Endothelial cell of umbilical vein (primary cell): ENCODE measurements around the gene RAD51B. TPM values are rescaled to one million over a fixed set of nuclear protein-coding genes. Genes with fewer than 3 reads are reported as not detected.

ENCODE experiments used
- BruUV-seq: library from RNA; stranded (reverse); fragments of 400-500 nt; replicated peaks from 2 replicates; lab custom pipeline; 2021; lab: Mats Ljungman, UMichigan
- CTCF ChIA-PET: fragments of 300-600, 350-600 bp; sonication (Branson Sonifier 250); formaldehyde crosslinking; loops from one replicate; lab custom pipeline; 2021; ENCODE audit warnings: antibody characterized with exemption, inconsistent platforms; lab: Charles Lee
- POLR2A ChIA-PET: fragments of 300-600, 350-600 bp; sonication (Branson Sonifier 250); formaldehyde crosslinking; loops from one replicate; lab custom pipeline; 2021; ENCODE audit warnings: antibody characterized with exemption, inconsistent platforms; lab: Charles Lee
- DNase-seq: peaks from one replicate; pipeline ENCODE4 v3.0.0-alpha.2; 2011; ENCODE audit warnings: low read depth, low spot score
- FAIRE-seq: peaks from 2 replicates; lab custom pipeline; 2011; peaks lifted over from hg19 to GRCh38; lab: Jason Lieb, UNC
- H2AFZ ChIP-seq: 2 replicates; pipeline ENCODE4 v1.6.0; 2012; ENCODE audit warnings: low read depth, low read length, control low read depth, inconsistent platforms
- H3K27ac ChIP-seq: 2 replicates; pipeline ENCODE4 v1.5.1; 2011; ENCODE audit warnings: low read depth, mild to moderate bottlenecking, control low read depth, low read length, moderate library complexity; ENCODE audit not compliant: insufficient read depth
- H3K27me3 ChIP-seq, 2 experiments: 2 replicates each; pipeline versions ENCODE4 v1.6.0 to v1.6.1; 2011; ENCODE audit warnings: low read length in 2 of 2, mixed read lengths in 1 of 2; ENCODE audit not compliant: control insufficient read depth in 2 of 2, insufficient read depth in 2 of 2
- H3K36me3 ChIP-seq, 2 experiments: 2 replicates in 1 of 2; 3 replicates in 1 of 2; pipeline ENCODE4 v1.5.1; 2011; ENCODE audit warnings: low read length in 2 of 2, mild to moderate bottlenecking in 1 of 2, moderate library complexity in 1 of 2; ENCODE audit not compliant: control insufficient read depth in 2 of 2, insufficient read depth in 2 of 2; ENCODE audit errors: extremely low read depth in 1 of 2
- H3K4me1 ChIP-seq: 3 replicates; pipeline ENCODE4 v1.5.1; 2011; ENCODE audit warnings: mild to moderate bottlenecking, low read length; ENCODE audit not compliant: control insufficient read depth, insufficient read depth; ENCODE audit errors: extremely low read depth
- H3K4me2 ChIP-seq: 2 replicates; pipeline ENCODE4 v1.6.1; 2011; ENCODE audit warnings: low read length, control low read depth, mixed read lengths; ENCODE audit not compliant: insufficient read depth
- H3K4me3 ChIP-seq, 3 experiments: fragments of 200-600 bp in 1 of 3; sonication (generic), shearing (Covaris generic) in 1 of 3; replicated peaks in 1 of 3; 2 replicates each; pipeline ENCODE4 v1.5.1; 2011 to 2016; ENCODE audit warnings: control low read depth in 3 of 3, low read length in 3 of 3, mild to moderate bottlenecking in 2 of 3, inconsistent platforms in 1 of 3, low read depth in 1 of 3, moderate library complexity in 1 of 3; ENCODE audit not compliant: insufficient read depth in 1 of 3
- H3K79me2 ChIP-seq: 2 replicates; pipeline ENCODE4 v1.6.0; 2012; ENCODE audit warnings: low read length, inconsistent platforms; ENCODE audit not compliant: control insufficient read depth, insufficient read depth
- H3K9ac ChIP-seq: replicated peaks from 2 replicates; pipeline ENCODE3; 2011; ENCODE audit warnings: low read length, control low read depth; ENCODE audit not compliant: insufficient read depth; ENCODE audit errors: extremely low read depth
- H3K9me1 ChIP-seq: replicated peaks from 3 replicates; pipeline ENCODE4 v1.6.0; 2011; ENCODE audit warnings: mild to moderate bottlenecking, low read length; ENCODE audit not compliant: control insufficient read depth, insufficient read depth; ENCODE audit errors: extremely low read depth
- H3K9me3 ChIP-seq: replicated peaks from 2 replicates; pipeline ENCODE4 v1.5.1; 2012; ENCODE audit warnings: low read length, inconsistent platforms; ENCODE audit not compliant: control insufficient read depth, insufficient read depth
- H4K20me1 ChIP-seq: replicated peaks from 2 replicates; pipeline ENCODE3; 2011; ENCODE audit warnings: mild to moderate bottlenecking, low read length; ENCODE audit not compliant: control insufficient read depth, insufficient read depth; ENCODE audit errors: extremely low read depth
- EZH2 ChIP-seq: IDR thresholded peaks from 2 replicates; pipeline ENCODE4 v1.6.1; 2012; ENCODE audit warnings: borderline replicate concordance, low read depth, mild to moderate bottlenecking, moderate library complexity, low read length, inconsistent platforms; ENCODE audit not compliant: severe bottlenecking
- FOS ChIP-seq: IDR thresholded peaks from 2 replicates; pipeline ENCODE4 v1.6.1; 2011; ENCODE audit warnings: mild to moderate bottlenecking, low read length, moderate library complexity, borderline replicate concordance; ENCODE audit not compliant: insufficient read depth
- GATA2 ChIP-seq: IDR thresholded peaks from 2 replicates; pipeline ENCODE4 v1.7.0; 2011; ENCODE audit warnings: low read depth, mild to moderate bottlenecking, moderate library complexity, mixed read lengths, low read length; ENCODE audit not compliant: insufficient read length, insufficient read depth
- JUN ChIP-seq: IDR thresholded peaks from 2 replicates; pipeline ENCODE4 v1.6.1; 2011; ENCODE audit warnings: borderline replicate concordance, low read depth; ENCODE audit not compliant: insufficient read length, insufficient read depth
- MYC ChIP-seq: IDR thresholded peaks from one replicate; pipeline ENCODE4 v1.6.1; 2011; ENCODE audit warnings: mild to moderate bottlenecking, low read depth, low read length
- POLR2A ChIP-seq: IDR thresholded peaks from 2 replicates; pipeline ENCODE4 v1.6.1; 2012; ENCODE audit warnings: low read depth, mild to moderate bottlenecking, control low read depth, low read length
- POLR2AphosphoS5 ChIP-seq: IDR thresholded peaks from 2 replicates; pipeline ENCODE4 v1.6.1; 2012; ENCODE audit warnings: low read depth, mild to moderate bottlenecking, control low read depth, low read length, moderate library complexity; ENCODE audit not compliant: insufficient read depth
- dilution Hi-C: fragments of 300-500 bp; cut with MboI; formaldehyde crosslinking; loops from one replicate; pipeline ENCODE4 v1.15.0; 2019; ENCODE audit warnings: low sequenced_read_pairs; ENCODE audit not compliant: extremely low pct_ligation_motif_present
- intact Hi-C: fragments of 100-400 bp; cut with micrococcal nuclease; formaldehyde crosslinking; loops from one replicate; pipeline ENCODE4 v1.10.0; 2022
- polyA plus RNA-seq, 4 experiments: library from polyadenylated mRNA; depleted of rRNA in 3 of 4; stranded (reverse) in 3 of 4; unstranded in 1 of 4; fragments of >200 nt; gene quantifications; 2 replicates each; pipeline versions ENCODE4 v1.2.1 to v1.2.3, GENCODE V29; 2011 to 2012; ENCODE audit warnings: missing spikeins in 1 of 4
- total RNA-seq: library from RNA; stranded (reverse); gene quantifications from 2 replicates; pipeline ENCODE4 v1.2.3, GENCODE V29; 2021
- TF ChIP-seq, protein P1 (sequence below): IDR thresholded peaks from 2 replicates; pipeline ENCODE4 v1.6.1; 2011; ENCODE audit not compliant: insufficient read depth, insufficient read length
- TF ChIP-seq, protein P2 (sequence below), 2 donors: IDR thresholded peaks; 1 replicate in 1 of 2; 2 replicates in 1 of 2; pipeline ENCODE4 v1.5.1; 2011; ENCODE audit warnings: low read length in 2 of 2, mild to moderate bottlenecking in 2 of 2, moderate library complexity in 2 of 2, control low read depth in 1 of 2, inconsistent platforms in 1 of 2, low read depth in 1 of 2; ENCODE audit not compliant: insufficient read depth in 1 of 2; ENCODE audit errors: extremely low read depth in 1 of 2

RAD51B gene
- total and polyA plus RNA-seq, 2 donors (not counting 3 experiments of a cell fraction or from before 2014, with no cell fraction given) = 3.9 to 19.0 TPM

DNA sequence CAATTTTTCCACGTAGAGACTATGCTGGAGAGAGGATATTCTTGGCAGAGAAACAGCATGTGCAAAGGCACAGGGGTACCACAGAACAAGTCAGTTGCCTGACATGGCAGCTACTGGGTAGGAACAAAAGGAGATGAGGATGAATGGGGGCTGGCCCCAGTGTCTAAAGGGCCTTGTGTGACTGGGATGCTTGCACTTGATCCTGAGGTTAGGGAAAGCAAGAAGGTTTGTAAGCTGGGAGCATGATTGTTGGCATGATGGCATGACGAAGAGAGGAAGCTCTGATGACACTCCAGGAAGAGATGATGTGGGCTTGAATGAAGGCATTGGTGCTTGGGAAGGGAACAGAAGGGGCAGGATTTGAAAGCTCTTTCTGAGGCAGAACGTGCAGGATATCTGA, 834.2 kb downstream of the RAD51B start:
- H2AFZ ChIP-seq = no peak overlapping the region
- no peak overlapping the region for H3K4me2 ChIP-seq
- dilution Hi-C loops = no loop called here
- no peaks in the 10 kb centered on the region for H3K79me2 ChIP-seq
- no peaks in the 10 kb centered on the region for H3K9me3 ChIP-seq
- no TSS peak for BruUV-seq
- ChIA-PET POLR2A (no interaction called here), CTCF (no interaction called here)
- H3K27ac ChIP-seq = no peak overlapping the region
- intact Hi-C loops = no loop called here
- no peak overlapping the region for H3K9ac ChIP-seq
- H3K4me1 ChIP-seq = no peaks in the 10 kb centered on the region
- no peaks in the 10 kb centered on the region for H3K36me3 ChIP-seq
- TF ChIP-seq POLR2AphosphoS5 (no peak), EZH2 (no peak), POLR2A (no peak), FOS (no peak), MYC (no peak), JUN (no peak), GATA2 (no peak)
- TF ChIP-seq, protein P1, sequence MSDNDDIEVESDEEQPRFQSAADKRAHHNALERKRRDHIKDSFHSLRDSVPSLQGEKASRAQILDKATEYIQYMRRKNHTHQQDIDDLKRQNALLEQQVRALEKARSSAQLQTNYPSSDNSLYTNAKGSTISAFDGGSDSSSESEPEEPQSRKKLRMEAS = no peak
- TF ChIP-seq, protein P2, sequence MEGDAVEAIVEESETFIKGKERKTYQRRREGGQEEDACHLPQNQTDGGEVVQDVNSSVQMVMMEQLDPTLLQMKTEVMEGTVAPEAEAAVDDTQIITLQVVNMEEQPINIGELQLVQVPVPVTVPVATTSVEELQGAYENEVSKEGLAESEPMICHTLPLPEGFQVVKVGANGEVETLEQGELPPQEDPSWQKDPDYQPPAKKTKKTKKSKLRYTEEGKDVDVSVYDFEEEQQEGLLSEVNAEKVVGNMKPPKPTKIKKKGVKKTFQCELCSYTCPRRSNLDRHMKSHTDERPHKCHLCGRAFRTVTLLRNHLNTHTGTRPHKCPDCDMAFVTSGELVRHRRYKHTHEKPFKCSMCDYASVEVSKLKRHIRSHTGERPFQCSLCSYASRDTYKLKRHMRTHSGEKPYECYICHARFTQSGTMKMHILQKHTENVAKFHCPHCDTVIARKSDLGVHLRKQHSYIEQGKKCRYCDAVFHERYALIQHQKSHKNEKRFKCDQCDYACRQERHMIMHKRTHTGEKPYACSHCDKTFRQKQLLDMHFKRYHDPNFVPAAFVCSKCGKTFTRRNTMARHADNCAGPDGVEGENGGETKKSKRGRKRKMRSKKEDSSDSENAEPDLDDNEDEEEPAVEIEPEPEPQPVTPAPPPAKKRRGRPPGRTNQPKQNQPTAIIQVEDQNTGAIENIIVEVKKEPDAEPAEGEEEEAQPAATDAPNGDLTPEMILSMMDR (IDR thresholded peaks at IDR 0.05; ENCODE audit: extremely low read depth in 1 of 2, insufficient read depth in 1 of 2, low read depth in 1 of 2, low read length in 2 of 2) = no peak
- H3K27me3 ChIP-seq = no peaks in the 10 kb centered on the region
- no peaks in the 10 kb centered on the region for H3K9me1 ChIP-seq
- H4K20me1 ChIP-seq = no peaks in the 10 kb centered on the region
- H3K4me3 ChIP-seq = no peak overlapping the region
- FAIRE-seq (no peak), DNase-seq (no peak)
